H9 (cell line): ENCODE results near the gene FAM72D. TPM values are rescaled to one million over a fixed set of nuclear protein-coding genes. Genes with fewer than 3 reads are reported as not detected.
"Not testable (repeated sequence)": the region's sequence is repeated elsewhere in the genome, so short reads cannot be mapped to it uniquely, and the experiment has no call there.

Experiments
- DNase-seq: peaks from one replicate; pipeline ENCODE4 v3.0.0-alpha.2; 2017
- H2AFZ ChIP-seq: one replicate; pipeline ENCODE4 v1.6.1; 2013; ENCODE audit warnings: mild to moderate bottlenecking, low read length, control low read depth, moderate library complexity
- H2AK5ac ChIP-seq: 2 replicates; pipeline ENCODE4 v1.6.1; 2013; ENCODE audit warnings: low read length, control low read depth, mixed read lengths; ENCODE audit not compliant: insufficient read length
- H2BK120ac ChIP-seq: one replicate; pipeline ENCODE4 v1.6.1; 2013; ENCODE audit warnings: low read depth, mild to moderate bottlenecking, low read length, control low read depth, inconsistent platforms; ENCODE audit not compliant: poor library complexity, severe bottlenecking
- H2BK12ac ChIP-seq: 2 replicates; pipeline ENCODE4 v1.6.1; 2013; ENCODE audit warnings: low read length, control low read depth, mixed read lengths, low read depth; ENCODE audit not compliant: insufficient read length
- H2BK15ac ChIP-seq: 2 replicates; pipeline ENCODE4 v1.6.1; 2013; ENCODE audit warnings: low read depth, low read length, control low read depth
- H2BK20ac ChIP-seq: one replicate; pipeline ENCODE4 v1.6.1; 2013; ENCODE audit warnings: low read depth, mild to moderate bottlenecking, low read length, control low read depth, inconsistent platforms; ENCODE audit not compliant: poor library complexity, severe bottlenecking
- H2BK5ac ChIP-seq: 2 replicates; pipeline ENCODE4 v1.6.1; 2013; ENCODE audit warnings: low read length, control low read depth, mixed read lengths; ENCODE audit not compliant: insufficient read length
- H3K14ac ChIP-seq: 2 replicates; pipeline ENCODE4 v1.6.1; 2013; ENCODE audit warnings: low read length, control low read depth; ENCODE audit not compliant: insufficient read depth
- H3K18ac ChIP-seq: 2 replicates; pipeline ENCODE4 v1.6.1; 2013; ENCODE audit warnings: low read depth, mild to moderate bottlenecking, mixed read lengths, low read length, control low read depth; ENCODE audit not compliant: insufficient read length
- H3K23ac ChIP-seq: 2 replicates; pipeline ENCODE4 v1.6.1; 2013; ENCODE audit warnings: low read length, control low read depth, mixed read lengths, low read depth; ENCODE audit not compliant: insufficient read length
- H3K23me2 ChIP-seq: 2 replicates; pipeline ENCODE4 v1.6.1; 2013; ENCODE audit warnings: low read depth, mild to moderate bottlenecking, mixed read lengths, low read length, control low read depth; ENCODE audit not compliant: insufficient read length, poor library complexity, severe bottlenecking
- H3K27ac ChIP-seq: 2 replicates; pipeline ENCODE4 v1.5.1; 2013; ENCODE audit warnings: low read length, control low read depth, mixed read lengths, low read depth; ENCODE audit not compliant: insufficient read length
- H3K27me3 ChIP-seq: 2 replicates; pipeline ENCODE4 v1.6.1; 2013; ENCODE audit warnings: low read length, control low read depth, inconsistent platforms; ENCODE audit not compliant: insufficient read depth
- H3K4ac ChIP-seq: 2 replicates; pipeline ENCODE4 v1.6.1; 2013; ENCODE audit warnings: low read depth, mild to moderate bottlenecking, control low read depth, inconsistent platforms, low read length, moderate library complexity
- H3K4me1 ChIP-seq: 2 replicates; pipeline ENCODE4 v1.6.1; 2013; ENCODE audit warnings: low read length, control low read depth, inconsistent platforms; ENCODE audit not compliant: insufficient read depth
- H3K4me2 ChIP-seq: 2 replicates; pipeline ENCODE4 v1.6.1; 2013; ENCODE audit warnings: low read length, control low read depth, mixed read lengths; ENCODE audit not compliant: insufficient read length, insufficient read depth
- H3K56ac ChIP-seq: 2 replicates; pipeline ENCODE4 v1.6.1; 2013; ENCODE audit warnings: low read depth, mild to moderate bottlenecking, mixed read lengths, low read length, control low read depth; ENCODE audit not compliant: insufficient read length
- H3K79me1 ChIP-seq: 2 replicates; pipeline ENCODE4 v1.6.1; 2013; ENCODE audit warnings: low read depth, mild to moderate bottlenecking, moderate library complexity, low read length, control low read depth, inconsistent platforms; ENCODE audit not compliant: insufficient read depth, poor library complexity, severe bottlenecking
- H3K79me2 ChIP-seq: 2 replicates; pipeline ENCODE4 v1.6.1; 2013; ENCODE audit warnings: low read length, control low read depth, inconsistent platforms; ENCODE audit not compliant: insufficient read depth
- H3K9ac ChIP-seq: 2 replicates; pipeline ENCODE4 v1.6.1; 2013; ENCODE audit warnings: low read length, control low read depth, mixed read lengths; ENCODE audit not compliant: insufficient read length; ENCODE audit errors: extremely low read depth
- H3K9me3 ChIP-seq: one replicate; pipeline ENCODE4 v1.6.1; 2013; ENCODE audit warnings: low read depth, low read length, inconsistent platforms; ENCODE audit not compliant: control insufficient read depth
- H3T11ph ChIP-seq: one replicate; pipeline ENCODE4 v1.6.1; 2013; ENCODE audit warnings: mild to moderate bottlenecking, low read length, control low read depth, inconsistent platforms
- H4K20me1 ChIP-seq: one replicate; pipeline ENCODE4 v1.6.1; 2013; ENCODE audit not compliant: control insufficient read depth, insufficient read length, insufficient read depth
- H4K5ac ChIP-seq: 2 replicates; pipeline ENCODE4 v1.6.1; 2013; ENCODE audit warnings: low read depth, mild to moderate bottlenecking, mixed read lengths, low read length, control low read depth; ENCODE audit not compliant: insufficient read length
- H4K8ac ChIP-seq: replicated peaks from 2 replicates; pipeline ENCODE4 v1.6.1; 2013; ENCODE audit warnings: low read length, control low read depth, mixed read lengths, low read depth; ENCODE audit not compliant: insufficient read length
- H4K91ac ChIP-seq: 2 replicates; pipeline ENCODE4 v1.6.1; 2013; ENCODE audit warnings: low read depth, mild to moderate bottlenecking, moderate library complexity, mixed read lengths, low read length, control low read depth; ENCODE audit not compliant: insufficient read length
- H3K27ac Mint-ChIP-seq, 3 experiments: 2 replicates in 2 of 3; 3 replicates in 1 of 3; pipeline ENCODE4 v1.8.0; 2020 to 2021; ENCODE audit warnings: mixed read lengths in 3 of 3, mild to moderate bottlenecking in 1 of 3, moderate library complexity in 1 of 3
- H3K27me3 Mint-ChIP-seq: 2 replicates; pipeline ENCODE4 v1.8.0; 2021; ENCODE audit warnings: low read depth, mild to moderate bottlenecking, moderate library complexity, mixed read lengths
- H3K36me3 Mint-ChIP-seq, 3 experiments: 2 replicates in 2 of 3; 3 replicates in 1 of 3; pipeline ENCODE4 v1.8.0; 2020 to 2021; ENCODE audit warnings: low read depth in 3 of 3, mixed read lengths in 3 of 3; ENCODE audit not compliant: insufficient read depth in 1 of 3
- H3K4me1 Mint-ChIP-seq, 2 experiments: 2 replicates each; pipeline ENCODE4 v1.8.0; 2020; ENCODE audit warnings: mixed read lengths in 2 of 2
- H3K4me3 Mint-ChIP-seq, 2 experiments: 2 replicates in 1 of 2; 3 replicates in 1 of 2; pipeline ENCODE4 v1.8.0; 2020 to 2021; ENCODE audit warnings: mild to moderate bottlenecking in 2 of 2, mixed read lengths in 2 of 2, moderate library complexity in 1 of 2
- H3K9me3 Mint-ChIP-seq, 2 experiments: 2 replicates in 1 of 2; 3 replicates in 1 of 2; pipeline ENCODE4 v1.8.0; 2020; ENCODE audit warnings: mild to moderate bottlenecking in 2 of 2, mixed read lengths in 2 of 2, moderate library complexity in 1 of 2
- WGBS: extraction: QIAGEN DNeasy Blood & Tissue Kit; methylation state at CpG from one replicate; pipeline ENCODE4 v1.1.7; 2013; ENCODE audit warnings: missing lambda C conversion rate, low lambda C conversion rate, mixed read lengths; ENCODE audit not compliant: insufficient read length; ENCODE audit errors: extremely low coverage; 5-methylcytosine and 5-hydroxymethylcytosine counted together
- total RNA-seq: library from RNA; stranded (reverse); gene quantifications from 2 replicates; pipeline ENCODE4 v1.2.1, GENCODE V29; 2021

Gene FAM72D
- total RNA-seq, 1 experiment from 2014 or later, result 6.0 TPM

- not testable (repeated sequence) for H2BK15ac ChIP-seq, H3K79me2 ChIP-seq, H3K4me3 Mint-ChIP-seq, H2BK20ac ChIP-seq, H2BK5ac ChIP-seq, H2AFZ ChIP-seq, H3K27ac ChIP-seq, H2AK5ac ChIP-seq, H3K23ac ChIP-seq, H3K56ac ChIP-seq, H2BK12ac ChIP-seq, H4K20me1 ChIP-seq, H3K9me3 Mint-ChIP-seq, H3K79me1 ChIP-seq, H4K5ac ChIP-seq, H3K18ac ChIP-seq, H3K4me2 ChIP-seq, H3K4me1 Mint-ChIP-seq, H2BK120ac ChIP-seq, H3T11ph ChIP-seq, H3K27me3 Mint-ChIP-seq, H3K27ac Mint-ChIP-seq, H4K91ac ChIP-seq, H4K8ac ChIP-seq, H3K9me3 ChIP-seq, H3K23me2 ChIP-seq, H3K36me3 Mint-ChIP-seq, H3K14ac ChIP-seq, H3K4ac ChIP-seq, DNase-seq, H3K4me1 ChIP-seq, H3K27me3 ChIP-seq, H3K9ac ChIP-seq
- WGBS, result no CpG with 5 or more reads among the region's 2 CpGs
Measured at GRCh38 chr1:145079737-145080136, 16.0 kb upstream of the FAM72D start.

- not testable (repeated sequence) for H3K9me3 Mint-ChIP-seq, H4K8ac ChIP-seq, H3K27ac ChIP-seq, H2BK12ac ChIP-seq, H2AFZ ChIP-seq, H3K56ac ChIP-seq, H3K79me2 ChIP-seq, H2BK15ac ChIP-seq, H3K14ac ChIP-seq, H4K20me1 ChIP-seq, H3K4me3 Mint-ChIP-seq, H3K23ac ChIP-seq, DNase-seq, H3K27me3 Mint-ChIP-seq, H3K4ac ChIP-seq, H3K9ac ChIP-seq, H2AK5ac ChIP-seq, H3K36me3 Mint-ChIP-seq, H2BK20ac ChIP-seq, H3T11ph ChIP-seq, H3K4me1 Mint-ChIP-seq, H3K4me2 ChIP-seq, H3K18ac ChIP-seq, H3K9me3 ChIP-seq, H3K23me2 ChIP-seq, H3K4me1 ChIP-seq, H4K91ac ChIP-seq, H4K5ac ChIP-seq, H2BK5ac ChIP-seq, H3K27me3 ChIP-seq, H3K79me1 ChIP-seq, H3K27ac Mint-ChIP-seq, H2BK120ac ChIP-seq
- WGBS, result no CpG with 5 or more reads among the region's 3 CpGs
Measured at GRCh38 chr1:145080193-145080592, 15.6 kb upstream of the FAM72D start.
